A549 (cell line): ENCODE measurements around the gene CMIP.

ENCODE experiments used
- MYC ChIP-seq: IDR thresholded peaks from 2 replicates; pipeline ENCODE4 v1.6.1; 2012; ENCODE audit warnings: mild to moderate bottlenecking, inconsistent platforms, low read length, improper control_type of control experiment, borderline replicate concordance
- NFE2L2 ChIP-seq: fragments of 150-350 bp; conservative IDR thresholded peaks from 2 replicates; pipeline ENCODE4 v1.6.1; 2014; ENCODE audit warnings: low read length
- POLR2A ChIP-seq: IDR thresholded peaks from 2 replicates; pipeline ENCODE4 v1.6.1; 2012; ENCODE audit warnings: mild to moderate bottlenecking, low read length
- RCOR1 ChIP-seq: fragments of 150-350 bp; IDR thresholded peaks from 2 replicates; pipeline ENCODE4 v1.6.1; 2014; ENCODE audit warnings: antibody characterized with exemption, low read length, low read depth
- ZFP36 ChIP-seq: fragments of 450-650 bp; IDR thresholded peaks from 2 replicates; pipeline ENCODE4 v1.6.1; 2014; ENCODE audit warnings: borderline replicate concordance; ENCODE audit not compliant: partially characterized antibody
- TF ChIP-seq, protein P1 (sequence below): fragments of >200 bp; sonication (Bioruptor Twin); formaldehyde crosslinking; IDR thresholded peaks from 3 replicates; pipeline ENCODE4 v1.5.1; 2016
- TF ChIP-seq, protein P2 (sequence below): fragments of 150-350 bp; IDR thresholded peaks from 2 replicates; pipeline ENCODE4 v1.6.1; 2014; ENCODE audit warnings: low read depth, mild to moderate bottlenecking, low read length

DNA sequence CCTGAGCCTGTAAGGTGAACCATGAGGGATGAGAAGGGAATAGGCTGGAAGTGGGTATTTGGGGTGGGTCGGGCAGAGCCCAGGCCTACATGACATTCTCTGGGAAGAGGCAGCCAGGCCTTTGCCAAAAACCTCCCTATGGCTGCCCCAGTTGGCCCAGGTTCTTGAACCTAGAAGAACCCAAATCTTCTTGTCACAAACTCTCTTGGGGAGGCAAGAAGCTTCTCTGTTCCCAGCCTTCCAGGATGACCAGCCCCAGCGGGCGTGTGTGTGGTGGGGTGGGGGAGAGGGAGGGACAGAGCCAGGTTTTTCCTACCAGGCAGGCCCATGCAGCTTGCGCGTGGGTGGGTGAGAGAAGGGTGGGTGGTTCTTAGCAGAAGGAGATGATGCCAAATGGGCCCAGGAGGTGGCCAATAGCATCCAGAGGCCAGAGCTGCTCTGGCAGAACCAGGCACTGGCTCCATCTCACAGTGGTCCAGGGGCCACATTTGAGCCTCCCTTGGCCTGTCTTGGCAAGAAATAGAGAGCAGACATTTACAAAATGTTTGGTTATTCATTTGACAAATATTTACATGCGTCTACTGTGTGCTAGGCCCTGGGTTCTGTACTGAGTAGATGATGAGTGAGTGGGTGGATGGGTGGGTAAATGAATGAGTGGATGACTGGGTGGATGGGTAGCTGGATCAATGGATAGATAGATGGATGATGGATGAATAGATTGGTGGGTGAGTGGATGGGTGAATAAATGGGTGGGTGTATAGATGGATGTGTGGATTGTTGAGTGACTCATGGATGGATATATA lies 290.2 kb downstream of the CMIP start:
- no peak for TF ChIP-seq RCOR1
- TF ChIP-seq, protein P1, sequence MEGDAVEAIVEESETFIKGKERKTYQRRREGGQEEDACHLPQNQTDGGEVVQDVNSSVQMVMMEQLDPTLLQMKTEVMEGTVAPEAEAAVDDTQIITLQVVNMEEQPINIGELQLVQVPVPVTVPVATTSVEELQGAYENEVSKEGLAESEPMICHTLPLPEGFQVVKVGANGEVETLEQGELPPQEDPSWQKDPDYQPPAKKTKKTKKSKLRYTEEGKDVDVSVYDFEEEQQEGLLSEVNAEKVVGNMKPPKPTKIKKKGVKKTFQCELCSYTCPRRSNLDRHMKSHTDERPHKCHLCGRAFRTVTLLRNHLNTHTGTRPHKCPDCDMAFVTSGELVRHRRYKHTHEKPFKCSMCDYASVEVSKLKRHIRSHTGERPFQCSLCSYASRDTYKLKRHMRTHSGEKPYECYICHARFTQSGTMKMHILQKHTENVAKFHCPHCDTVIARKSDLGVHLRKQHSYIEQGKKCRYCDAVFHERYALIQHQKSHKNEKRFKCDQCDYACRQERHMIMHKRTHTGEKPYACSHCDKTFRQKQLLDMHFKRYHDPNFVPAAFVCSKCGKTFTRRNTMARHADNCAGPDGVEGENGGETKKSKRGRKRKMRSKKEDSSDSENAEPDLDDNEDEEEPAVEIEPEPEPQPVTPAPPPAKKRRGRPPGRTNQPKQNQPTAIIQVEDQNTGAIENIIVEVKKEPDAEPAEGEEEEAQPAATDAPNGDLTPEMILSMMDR = no peak
- no peak for TF ChIP-seq MYC
- no peak for TF ChIP-seq ZFP36
- TF ChIP-seq NFE2L2 = no peak
- TF ChIP-seq POLR2A = no peak
- TF ChIP-seq, protein P2, sequence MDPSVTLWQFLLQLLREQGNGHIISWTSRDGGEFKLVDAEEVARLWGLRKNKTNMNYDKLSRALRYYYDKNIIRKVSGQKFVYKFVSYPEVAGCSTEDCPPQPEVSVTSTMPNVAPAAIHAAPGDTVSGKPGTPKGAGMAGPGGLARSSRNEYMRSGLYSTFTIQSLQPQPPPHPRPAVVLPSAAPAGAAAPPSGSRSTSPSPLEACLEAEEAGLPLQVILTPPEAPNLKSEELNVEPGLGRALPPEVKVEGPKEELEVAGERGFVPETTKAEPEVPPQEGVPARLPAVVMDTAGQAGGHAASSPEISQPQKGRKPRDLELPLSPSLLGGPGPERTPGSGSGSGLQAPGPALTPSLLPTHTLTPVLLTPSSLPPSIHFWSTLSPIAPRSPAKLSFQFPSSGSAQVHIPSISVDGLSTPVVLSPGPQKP = no peak
